ENCODE results near the gene TTLL11. TPM values are rescaled to one million over a fixed set of nuclear protein-coding genes. Genes with fewer than 3 reads are reported as not detected.
A peak's percentile ranks its signal among the peaks of the same experiment; 100 is the strongest.

The TTLL11 gene
- total RNA-seq, 4 donors from 2014 or later, result 9.8 to 18.6 (median 15.6) TPM

GRCh38 chr9:122135529-122135859 lies 42.4 kb upstream of the TTLL11 start:
- DNase-seq (ENCODE audit: low spot score in 2 of 2), result no peak
- Histone ChIP-seq H3K36me3 (no peaks in the 10 kb centered on the region), H3K4me3 (no peak overlapping the region), H3K27me3 (no peaks in the 10 kb centered on the region), H3K9me3 (no peaks in the 10 kb centered on the region), H3K4me1 (peaks cover 0 to 12% (median 4%) of the 10 kb centered on the region in 4 donors), H3K27ac (no peak overlapping the region)
- WGBS, 2 donors, result 87 to 91% methylated on average over 7 of the region's 7 CpGs
- TF ChIP-seq POLR2A (IDR thresholded peaks at IDR 0.05) (no peak), CTCF (IDR thresholded peaks at IDR 0.05) (no peak), EP300 (IDR thresholded peaks at IDR 0.05) (no peak)

DNA sequence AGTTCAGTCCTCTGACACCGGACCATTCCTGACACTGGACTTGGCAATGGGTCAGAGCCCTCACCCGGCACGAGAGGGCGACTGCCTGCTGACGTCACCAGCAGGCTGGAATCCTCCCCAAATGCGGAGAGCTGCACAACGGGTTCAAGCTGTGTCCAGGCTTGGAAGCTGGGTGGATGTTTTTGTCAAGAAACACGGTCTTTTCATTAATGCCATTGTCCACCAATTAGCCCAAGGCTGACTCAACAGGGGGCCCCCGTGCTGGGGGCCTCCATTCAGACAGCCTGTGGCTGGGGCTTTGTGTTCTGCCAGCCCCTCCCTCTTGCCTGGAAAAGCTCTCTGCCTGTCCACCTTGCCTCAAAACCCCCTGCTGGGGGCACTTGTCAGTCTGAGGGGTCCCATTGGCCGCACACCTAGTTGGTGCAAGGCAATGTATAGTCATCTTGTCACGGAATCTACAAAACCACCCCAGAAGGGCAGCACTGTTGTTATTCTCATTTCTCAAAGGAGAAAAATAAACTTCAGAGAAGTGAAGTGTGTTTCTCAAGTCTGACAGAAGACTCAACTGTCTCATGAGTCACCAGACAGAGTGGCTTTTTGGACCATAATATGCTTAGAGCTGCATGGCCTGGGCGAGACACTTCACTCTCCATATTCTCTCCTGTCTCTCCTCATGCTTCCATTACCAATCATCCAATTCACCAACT lies 41.9 kb upstream of the TTLL11 start:
- peaks cover 0 to 12% (median 4%) of the 10 kb centered on the region in 4 donors for H3K4me1 ChIP-seq
- no peak for TF ChIP-seq CTCF (IDR thresholded peaks at IDR 0.05)
- TF ChIP-seq POLR2A (IDR thresholded peaks at IDR 0.05), result no peak
- no peak for TF ChIP-seq EP300 (IDR thresholded peaks at IDR 0.05)
- WGBS, 2 donors, result 23 to 34% methylated on average over 11 to 12 of the region's 12 CpGs
- H3K36me3 ChIP-seq, result no peaks in the 10 kb centered on the region
- no peaks in the 10 kb centered on the region for H3K27me3 ChIP-seq
- no peaks in the 10 kb centered on the region for H3K9me3 ChIP-seq
- H3K4me3 ChIP-seq, result no peak overlapping the region
- DNase-seq (ENCODE audit: low spot score in 2 of 2), result no peak
- no peak overlapping the region for H3K27ac ChIP-seq

- 76 to 84% methylated on average over 17 of the region's 17 CpGs for WGBS, 2 donors
- no peak overlapping the region for H3K4me3 ChIP-seq
- H3K9me3 ChIP-seq, result no peaks in the 10 kb centered on the region
- no peak for TF ChIP-seq CTCF (IDR thresholded peaks at IDR 0.05)
- TF ChIP-seq POLR2A (IDR thresholded peaks at IDR 0.05), result no peak
- no peaks in the 10 kb centered on the region for H3K27me3 ChIP-seq
- no peak overlapping the region for H3K27ac ChIP-seq
- no peak for DNase-seq (ENCODE audit: low spot score in 2 of 2)
- H3K4me1 ChIP-seq, result peaks cover 0 to 12% (median 4%) of the 10 kb centered on the region in 4 donors
- no peaks in the 10 kb centered on the region for H3K36me3 ChIP-seq
Measured at GRCh38 chr9:122133984-122134535, 41.0 kb upstream of the TTLL11 start.

DNA sequence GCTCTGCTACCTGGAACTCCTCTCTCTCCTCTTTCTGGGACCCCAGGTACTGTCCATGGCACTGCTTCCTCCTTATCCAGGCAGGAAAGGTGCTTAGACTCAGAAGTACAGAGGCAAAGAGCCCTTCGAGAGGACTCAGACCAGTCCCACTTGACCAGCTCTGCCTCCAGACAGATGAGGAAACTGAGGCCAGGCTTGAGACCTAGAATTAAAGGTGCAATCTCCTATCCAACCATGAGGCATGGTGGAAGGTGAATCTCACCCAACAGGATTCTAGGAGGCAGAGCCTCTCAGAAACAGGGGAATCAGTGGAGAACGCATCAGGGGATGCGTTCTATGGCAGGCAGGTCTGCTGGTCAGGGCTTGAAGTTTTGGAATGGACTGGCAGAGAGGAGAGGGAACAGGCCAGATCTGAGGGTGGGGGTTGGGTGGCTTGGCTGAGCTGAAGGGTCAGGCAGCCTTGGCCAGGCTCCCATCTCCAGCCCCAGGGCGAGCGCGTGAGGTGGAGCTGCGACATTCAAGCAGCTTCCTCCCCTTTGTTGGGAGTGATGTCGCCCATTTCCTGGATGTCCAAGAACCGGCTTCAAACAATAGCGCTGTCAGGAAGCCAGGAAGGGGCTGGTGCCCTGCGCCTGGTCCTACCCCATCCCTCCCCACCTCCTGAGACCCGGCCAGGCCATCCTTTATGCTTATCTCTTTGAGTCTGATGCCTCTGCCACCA lies 40.3 kb upstream of the TTLL11 start:
- H3K36me3 ChIP-seq, result no peaks in the 10 kb centered on the region
- DNase-seq (ENCODE audit: low spot score in 2 of 2), result no peak
- H3K27me3 ChIP-seq, result peaks cover 0 to 5% of the 10 kb centered on the region in 2 donors
- H3K9me3 ChIP-seq, result no peaks in the 10 kb centered on the region
- peaks cover 0 to 12% (median 4%) of the 10 kb centered on the region in 4 donors for H3K4me1 ChIP-seq
- WGBS, 2 donors, result 66 to 79% methylated on average over 12 of the region's 12 CpGs
- no peak overlapping the region for H3K4me3 ChIP-seq
- no peak for TF ChIP-seq CTCF (IDR thresholded peaks at IDR 0.05)
- no peak for TF ChIP-seq POLR2A (IDR thresholded peaks at IDR 0.05)
- peak in 1 of 2 donors; percentile 20 for TF ChIP-seq EP300 (IDR thresholded peaks at IDR 0.05)
- H3K27ac ChIP-seq, result no peak overlapping the region

- H3K27me3 ChIP-seq, result peaks cover 0 to 8% of the 10 kb centered on the region in 2 donors
- no peak for TF ChIP-seq EP300 (IDR thresholded peaks at IDR 0.05)
- TF ChIP-seq CTCF (IDR thresholded peaks at IDR 0.05), result no peak
- no peak for TF ChIP-seq POLR2A (IDR thresholded peaks at IDR 0.05)
- H3K4me1 ChIP-seq, result peaks cover 0 to 12% (median 4%) of the 10 kb centered on the region in 4 donors
- WGBS, 2 donors, result 73 to 84% methylated on average over 4 of the region's 4 CpGs
- no peaks in the 10 kb centered on the region for H3K36me3 ChIP-seq
- H3K4me3 ChIP-seq, result no peak overlapping the region
- no peak for DNase-seq (ENCODE audit: low spot score in 2 of 2)
- H3K27ac ChIP-seq, result no peak overlapping the region
- H3K9me3 ChIP-seq, result no peaks in the 10 kb centered on the region
Measured at GRCh38 chr9:122132539-122132938, 39.4 kb upstream of the TTLL11 start.

Data from tibial nerve (tissue), 4 donors.